PC-9 (cell line): ENCODE results near the gene ADAM30. TPM values are rescaled to one million over a fixed set of nuclear protein-coding genes. Genes with fewer than 3 reads are reported as not detected.

Experiments
- BruUV-seq: library from RNA; stranded (reverse); fragments of 400-500 nt; replicated peaks from 2 replicates; lab custom pipeline; 2021; lab: Mats Ljungman, UMichigan
- CTCF ChIA-PET: fragments of 300-600 bp; sonication (Branson Sonifier 250); formaldehyde crosslinking; loops from one replicate; lab custom pipeline; 2022; ENCODE audit warnings: antibody characterized with exemption; lab: Charles Lee
- POLR2A ChIA-PET: fragments of 300-600 bp; sonication (Branson Sonifier 250); formaldehyde crosslinking; loops from one replicate; lab custom pipeline; 2022; ENCODE audit warnings: antibody characterized with exemption; ENCODE audit not compliant: unreplicated experiment; lab: Charles Lee
- DNase-seq, 2 experiments: peaks; one replicate each; pipeline versions ENCODE4 v3.0.0 to v3.0.0-alpha.2; 2015 to 2022; ENCODE audit warnings: mixed read lengths in 1 of 2
- H2AFZ ChIP-seq: fragments of 200-600 bp; sonication (generic); 2 replicates; pipeline ENCODE4 v1.8.1; 2017; ENCODE audit warnings: antibody characterized with exemption
- H3F3A ChIP-seq: fragments of 200-600 bp; sonication (generic); 2 replicates; pipeline ENCODE4 v1.8.1; 2017; ENCODE audit warnings: antibody characterized with exemption, mild to moderate bottlenecking, low read depth; ENCODE audit not compliant: insufficient read depth
- H3K27ac ChIP-seq: fragments of 200-600 bp; sonication (generic); 2 replicates; pipeline ENCODE4 v1.6.1; 2016; ENCODE audit warnings: mixed run types
- H3K27me3 ChIP-seq: fragments of 200-600 bp; sonication (generic); 2 replicates; pipeline ENCODE4 v1.6.1; 2016; ENCODE audit warnings: low read depth, mixed run types; ENCODE audit not compliant: insufficient read depth
- H3K36me3 ChIP-seq: fragments of 200-600 bp; sonication (generic); 2 replicates; pipeline ENCODE4 v1.6.1; 2016; ENCODE audit warnings: low read depth, mixed run types
- H3K4me1 ChIP-seq: fragments of 200-600 bp; sonication (generic); replicated peaks from 2 replicates; pipeline ENCODE4 v1.6.1; 2016; ENCODE audit warnings: mixed run types; ENCODE audit not compliant: insufficient read depth
- H3K4me2 ChIP-seq: fragments of 200-600 bp; sonication (generic); 2 replicates; pipeline ENCODE4 v1.6.1; 2017; ENCODE audit warnings: mixed run types
- H3K4me3 ChIP-seq: fragments of 200-600 bp; sonication (generic); 2 replicates; pipeline ENCODE4 v1.6.1; 2016; ENCODE audit warnings: mixed run types
- H3K79me2 ChIP-seq: fragments of 200-600 bp; sonication (generic); 2 replicates; pipeline ENCODE4 v1.6.1; 2017; ENCODE audit warnings: low read depth, mixed run types
- H3K9me2 ChIP-seq: fragments of 200-600 bp; sonication (generic); 2 replicates; pipeline ENCODE4 v1.8.1; 2017; ENCODE audit warnings: mild to moderate bottlenecking; ENCODE audit not compliant: insufficient read depth
- H3K9me3 ChIP-seq: fragments of 200-600 bp; sonication (generic); 2 replicates; pipeline ENCODE4 v1.8.1; 2016; ENCODE audit warnings: low read depth; ENCODE audit not compliant: insufficient read depth
- H4K20me1 ChIP-seq: fragments of 200-600 bp; sonication (generic); 2 replicates; pipeline ENCODE4 v1.8.1; 2017; ENCODE audit not compliant: insufficient read depth
- EZH2 ChIP-seq: fragments of 200-600 bp; sonication (generic); IDR thresholded peaks from 2 replicates; pipeline ENCODE4 v1.8.0; 2017; ENCODE audit warnings: antibody characterized with exemption, low read depth
- intact Hi-C: fragments of 100-400 bp; cut with micrococcal nuclease; formaldehyde crosslinking; loops from one replicate; pipeline ENCODE4 v1.10.0; 2022; ENCODE audit not compliant: unreplicated experiment
- total RNA-seq: library from RNA; stranded (reverse); gene quantifications from 2 replicates; pipeline ENCODE4 v1.2.3, GENCODE V29; 2021
- TF ChIP-seq, protein P1 (sequence below): fragments of 200-600 bp; sonication (generic); conservative IDR thresholded peaks from 2 replicates; pipeline ENCODE4 v1.6.1; 2017; ENCODE audit warnings: mixed run types, antibody characterized with exemption, mild to moderate bottlenecking, moderate library complexity

The ADAM30 gene
- total RNA-seq, 1 experiment from 2014 or later = not detected

DNA sequence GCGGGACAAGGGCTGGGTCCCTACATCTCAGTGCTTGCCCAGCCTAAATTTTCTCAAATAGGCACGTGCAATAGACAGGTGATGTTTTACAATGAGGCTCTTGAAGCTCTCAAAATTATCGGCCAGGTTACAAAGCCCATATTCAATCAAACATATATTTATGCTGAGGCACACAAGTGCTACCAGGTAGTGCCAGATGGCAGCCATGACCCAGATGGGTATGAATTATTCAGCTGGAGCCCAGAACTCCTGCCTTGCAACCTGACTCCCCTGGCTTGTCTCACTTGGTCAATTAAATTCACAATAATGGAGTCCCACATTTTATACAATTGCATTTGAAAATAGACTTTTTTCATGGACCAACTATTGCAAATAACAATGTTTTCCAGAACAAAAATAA, 12.3 kb upstream of the ADAM30 start:
- Histone ChIP-seq H3K4me2 (no peak overlapping the region), H3K27me3 (no peaks in the 10 kb centered on the region), H3K27ac (no peak overlapping the region), H3K9me3 (no peaks in the 10 kb centered on the region), H3K4me1 (no peaks in the 10 kb centered on the region), H4K20me1 (no peaks in the 10 kb centered on the region), H3K79me2 (no peaks in the 10 kb centered on the region), H3K4me3 (no peak overlapping the region), H3F3A (no peaks in the 10 kb centered on the region), H3K9me2 (no peaks in the 10 kb centered on the region), H3K36me3 (no peaks in the 10 kb centered on the region), H2AFZ (no peak overlapping the region)
- POLR2A ChIA-PET = no interaction called here
- DNase-seq = no peak
- CTCF ChIA-PET = no interaction called here
- TF ChIP-seq EZH2 = no peak
- TF ChIP-seq, protein P1, sequence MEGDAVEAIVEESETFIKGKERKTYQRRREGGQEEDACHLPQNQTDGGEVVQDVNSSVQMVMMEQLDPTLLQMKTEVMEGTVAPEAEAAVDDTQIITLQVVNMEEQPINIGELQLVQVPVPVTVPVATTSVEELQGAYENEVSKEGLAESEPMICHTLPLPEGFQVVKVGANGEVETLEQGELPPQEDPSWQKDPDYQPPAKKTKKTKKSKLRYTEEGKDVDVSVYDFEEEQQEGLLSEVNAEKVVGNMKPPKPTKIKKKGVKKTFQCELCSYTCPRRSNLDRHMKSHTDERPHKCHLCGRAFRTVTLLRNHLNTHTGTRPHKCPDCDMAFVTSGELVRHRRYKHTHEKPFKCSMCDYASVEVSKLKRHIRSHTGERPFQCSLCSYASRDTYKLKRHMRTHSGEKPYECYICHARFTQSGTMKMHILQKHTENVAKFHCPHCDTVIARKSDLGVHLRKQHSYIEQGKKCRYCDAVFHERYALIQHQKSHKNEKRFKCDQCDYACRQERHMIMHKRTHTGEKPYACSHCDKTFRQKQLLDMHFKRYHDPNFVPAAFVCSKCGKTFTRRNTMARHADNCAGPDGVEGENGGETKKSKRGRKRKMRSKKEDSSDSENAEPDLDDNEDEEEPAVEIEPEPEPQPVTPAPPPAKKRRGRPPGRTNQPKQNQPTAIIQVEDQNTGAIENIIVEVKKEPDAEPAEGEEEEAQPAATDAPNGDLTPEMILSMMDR = no peak
- BruUV-seq = no TSS peak
- intact Hi-C loops = no loop called here

DNA sequence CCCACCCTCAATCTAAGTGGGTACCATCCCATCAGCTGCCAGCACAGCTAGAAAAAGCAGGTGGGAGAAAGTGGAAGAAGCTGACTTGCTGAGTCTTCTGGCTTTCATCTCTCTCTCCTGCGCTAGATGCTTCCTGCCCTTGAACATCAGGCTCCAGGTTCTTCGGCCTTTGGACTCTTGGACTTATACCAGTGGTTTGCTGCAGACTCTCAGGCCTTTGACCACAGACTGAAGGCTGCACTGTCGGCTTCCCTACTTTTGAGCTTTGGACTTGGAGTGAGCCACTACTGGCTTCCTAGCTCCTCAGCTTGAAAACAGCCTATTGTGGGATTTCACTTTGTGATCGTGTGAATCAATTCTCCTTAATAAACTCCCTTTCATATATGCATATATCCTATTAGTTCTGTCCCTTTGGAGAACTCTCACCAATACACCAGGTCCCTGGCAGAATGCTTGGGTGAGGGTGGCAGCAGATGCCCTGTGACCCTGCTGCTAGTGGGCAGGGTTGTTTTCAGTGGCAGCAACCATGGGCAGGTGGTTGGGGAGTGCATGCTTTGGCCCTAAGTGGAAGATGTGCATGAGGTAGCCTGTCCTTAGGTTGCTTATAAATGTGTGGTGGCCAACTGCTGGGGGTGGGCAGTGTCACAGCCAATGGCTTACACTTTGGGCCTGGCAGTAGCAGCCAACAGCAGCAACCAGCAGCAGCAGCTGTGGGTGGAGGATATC, 10.8 kb upstream of the ADAM30 start:
- TF ChIP-seq EZH2 = no peak
- TF ChIP-seq, protein P1 = no peak
- CTCF ChIA-PET = no interaction called here

DNA sequence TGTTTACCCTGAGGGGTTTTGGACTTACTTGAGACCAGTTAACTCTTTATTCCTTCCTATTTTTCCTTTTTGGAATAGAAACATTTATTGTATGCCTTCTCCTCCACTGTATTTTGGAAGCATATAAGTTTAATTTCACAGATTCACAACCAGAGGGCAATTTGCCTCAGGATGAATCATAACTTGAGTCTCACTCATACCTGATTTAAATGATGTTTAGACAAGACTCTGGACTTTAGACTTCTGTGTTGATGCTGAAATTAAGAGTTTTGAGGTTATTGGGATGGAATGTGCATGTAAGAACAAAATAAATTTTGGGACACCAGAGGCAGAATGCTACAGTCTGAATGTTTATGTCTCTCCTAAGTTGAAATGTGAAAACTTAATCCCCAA, 7.1 kb upstream of the ADAM30 start:
- Histone ChIP-seq H3K9me2 (no peaks in the 10 kb centered on the region), H3K9me3 (no peaks in the 10 kb centered on the region), H3K27ac (no peak overlapping the region), H4K20me1 (no peaks in the 10 kb centered on the region), H2AFZ (no peak overlapping the region), H3K36me3 (no peaks in the 10 kb centered on the region), H3K4me1 (no peaks in the 10 kb centered on the region), H3F3A (no peaks in the 10 kb centered on the region), H3K4me3 (no peak overlapping the region), H3K79me2 (no peaks in the 10 kb centered on the region), H3K4me2 (no peak overlapping the region), H3K27me3 (no peaks in the 10 kb centered on the region)
- ChIA-PET CTCF (no interaction called here), POLR2A (no interaction called here)
- no TSS peak for BruUV-seq
- no peak for TF ChIP-seq EZH2
- TF ChIP-seq, protein P1 = no peak
- DNase-seq = no peak
- intact Hi-C loops = no loop called here

More for the DNA sequence above, 10.8 kb upstream of the ADAM30 start:
- DNase-seq = no peak
- Histone ChIP-seq H4K20me1 (no peaks in the 10 kb centered on the region), H3K4me3 (no peak overlapping the region), H3K4me2 (no peak overlapping the region), H3K9me3 (no peaks in the 10 kb centered on the region), H3F3A (no peaks in the 10 kb centered on the region), H3K36me3 (no peaks in the 10 kb centered on the region), H3K9me2 (no peaks in the 10 kb centered on the region), H3K27ac (no peak overlapping the region), H2AFZ (no peak overlapping the region), H3K79me2 (no peaks in the 10 kb centered on the region), H3K27me3 (no peaks in the 10 kb centered on the region), H3K4me1 (no peaks in the 10 kb centered on the region)
- intact Hi-C loops = no loop called here
- BruUV-seq = no TSS peak
- POLR2A ChIA-PET = no interaction called here
